HG03280 (cell line): ENCODE results near the gene C2orf76.
"Not testable (repeated sequence)": the region's sequence is repeated elsewhere in the genome, so short reads cannot be mapped to it uniquely, and the experiment has no call there.

Experiments used
- ATAC-seq: cut with Tn5 transposase; IDR thresholded peaks from one replicate; pipeline ENCODE4 v1.9.1; 2021; ENCODE audit warnings: mild to moderate bottlenecking, moderate library complexity; ENCODE audit not compliant: unreplicated experiment

The C2orf76 gene

GRCh38 chr2:119377993-119378345 is 11.3 kb upstream of the C2orf76 start:
- no peak for ATAC-seq

- no peak for ATAC-seq
Observed at GRCh38 chr2:119377294-119377992, 10.8 kb upstream of the C2orf76 start.

GRCh38 chr2:119376810-119377209 is 10.2 kb upstream of the C2orf76 start:
- no peak for ATAC-seq

GRCh38 chr2:119376406-119376805 is 9.8 kb upstream of the C2orf76 start:
- not testable (repeated sequence) for ATAC-seq

GRCh38 chr2:119373907-119374745 is 7.5 kb upstream of the C2orf76 start:
- ATAC-seq: not testable (repeated sequence)

GRCh38 chr2:119372778-119373568 is 6.3 kb upstream of the C2orf76 start:
- ATAC-seq: no peak

- no peak for ATAC-seq
Observed at GRCh38 chr2:119371111-119371510, 4.5 kb upstream of the C2orf76 start.

GRCh38 chr2:119369845-119370244 is 3.2 kb upstream of the C2orf76 start:
- no peak for ATAC-seq

- peak; percentile 32 for ATAC-seq
Observed at GRCh38 chr2:119367472-119368099, 952 bp upstream of the C2orf76 start.

GRCh38 chr2:119366161-119366648 is 429 bp downstream of the C2orf76 start:
- ATAC-seq: no peak

- ATAC-seq: no peak
Observed at GRCh38 chr2:119365436-119365835, 1.2 kb downstream of the C2orf76 start.

- ATAC-seq: no peak
Observed at GRCh38 chr2:119364798-119365197, 1.8 kb downstream of the C2orf76 start.

GRCh38 chr2:119360423-119360966 is 6.1 kb downstream of the C2orf76 start:
- no peak for ATAC-seq

GRCh38 chr2:119359774-119360173 is 6.9 kb downstream of the C2orf76 start:
- no peak for ATAC-seq

- no peak for ATAC-seq
Observed at GRCh38 chr2:119354860-119355259, 11.8 kb downstream of the C2orf76 start.

GRCh38 chr2:119352357-119352756 is 14.3 kb downstream of the C2orf76 start:
- peak; percentile 96 for ATAC-seq

- no peak for ATAC-seq
Observed at GRCh38 chr2:119350311-119350998, 16.2 kb downstream of the C2orf76 start.

- ATAC-seq: no peak
Observed at GRCh38 chr2:119349289-119349688, 17.3 kb downstream of the C2orf76 start.

GRCh38 chr2:119341684-119342083 is 24.9 kb downstream of the C2orf76 start:
- no peak for ATAC-seq

- ATAC-seq: no peak
Observed at GRCh38 chr2:119339562-119339923, 27.1 kb downstream of the C2orf76 start.
